CD4-positive, alpha-beta T cell treated with Interleukin-10 for 1 hour (primary cell): ENCODE data around the gene GLG1.
"Not testable (repeated sequence)": the region's sequence is repeated elsewhere in the genome, so short reads cannot be mapped to it uniquely, and the experiment has no call there.

Experiments used
- DNase-seq: peaks from one replicate; pipeline ENCODE4 v3.0.0-alpha.2; 2020

Gene GLG1

GRCh38 chr16:74468807-74469525 is 137.9 kb downstream of the GLG1 start:
- DNase-seq, result no peak

DNA sequence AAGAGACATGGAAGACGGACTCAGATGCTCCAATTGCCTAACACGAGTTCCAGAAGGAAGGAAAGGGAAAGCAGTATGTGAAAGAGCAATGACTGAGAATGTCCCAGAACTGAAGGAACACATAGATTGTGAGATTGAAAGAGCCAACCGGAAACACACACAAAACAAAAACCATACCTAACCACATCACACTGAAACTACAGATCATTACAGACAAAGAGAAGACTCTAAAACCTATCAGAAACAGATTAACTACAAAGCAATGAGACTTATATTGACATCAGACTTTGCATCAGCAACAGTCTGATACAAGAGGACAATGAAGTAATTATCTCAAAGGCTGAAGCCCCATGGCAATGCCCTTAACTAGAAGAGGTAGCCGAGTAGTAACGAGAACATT is 140.0 kb downstream of the GLG1 start:
- no peak for DNase-seq

DNA sequence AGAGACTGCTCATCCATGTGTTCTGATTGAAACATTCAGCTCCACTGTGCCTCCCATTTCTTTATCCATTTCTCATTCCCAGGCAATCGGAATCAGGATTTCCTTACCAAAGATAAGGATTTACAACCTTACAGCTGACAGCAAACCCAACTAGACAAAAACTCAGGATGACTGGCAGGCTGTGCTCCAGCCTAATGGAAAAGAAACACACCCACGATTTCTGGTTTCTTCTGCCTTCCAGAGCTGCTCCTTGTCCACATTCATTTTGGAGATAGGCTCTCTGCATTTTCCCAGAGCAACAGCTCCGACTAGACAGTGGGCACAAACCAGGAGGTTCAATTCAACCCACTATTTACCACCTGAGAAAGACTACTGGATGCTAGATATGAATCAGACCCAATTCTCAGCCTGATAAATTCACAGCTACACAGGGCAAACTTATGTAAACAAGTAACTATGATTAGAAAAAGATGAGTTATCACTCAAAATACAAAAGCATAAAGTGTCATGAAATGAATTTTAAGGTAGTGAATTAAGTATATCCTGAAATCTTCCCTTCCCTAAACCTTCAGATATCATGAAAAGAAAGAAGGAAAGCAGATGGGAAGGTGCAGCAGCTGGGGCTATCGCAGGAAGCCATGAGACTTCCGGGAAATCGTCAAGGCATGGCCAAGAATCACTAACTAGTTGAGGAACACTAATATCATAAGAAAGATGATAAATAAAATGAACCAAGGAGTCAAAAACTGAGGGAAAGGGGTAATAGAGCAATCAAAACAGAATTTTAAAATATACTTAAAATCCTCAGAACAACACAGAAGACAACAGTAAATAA is 140.8 kb downstream of the GLG1 start:
- no peak for DNase-seq

GRCh38 chr16:74465281-74465680 is 141.6 kb downstream of the GLG1 start:
- DNase-seq, result no peak

- no peak for DNase-seq
Observed at GRCh38 chr16:74463888-74464287, 143.0 kb downstream of the GLG1 start.

DNA sequence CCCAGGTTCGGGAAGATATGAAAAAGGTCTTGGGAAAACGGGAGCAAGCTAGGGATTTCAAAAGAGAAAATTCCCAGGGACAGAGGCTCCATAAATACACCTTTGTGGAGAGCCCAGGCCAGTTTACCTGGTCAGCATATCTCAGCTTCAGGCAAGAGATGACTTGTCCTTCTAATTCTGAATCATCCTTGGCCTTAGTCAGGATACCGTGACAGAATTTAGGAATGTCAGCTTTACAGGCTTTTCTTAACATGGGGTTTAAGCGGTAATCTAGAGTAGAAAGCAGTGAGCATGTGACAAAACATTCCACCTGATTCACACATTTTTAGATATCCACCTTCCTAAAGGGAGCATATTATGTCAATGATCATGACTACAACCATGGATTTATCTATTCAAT is 144.6 kb downstream of the GLG1 start:
- DNase-seq, result no peak

- DNase-seq, result no peak
Observed at GRCh38 chr16:74461826-74462225, 145.1 kb downstream of the GLG1 start.

DNA sequence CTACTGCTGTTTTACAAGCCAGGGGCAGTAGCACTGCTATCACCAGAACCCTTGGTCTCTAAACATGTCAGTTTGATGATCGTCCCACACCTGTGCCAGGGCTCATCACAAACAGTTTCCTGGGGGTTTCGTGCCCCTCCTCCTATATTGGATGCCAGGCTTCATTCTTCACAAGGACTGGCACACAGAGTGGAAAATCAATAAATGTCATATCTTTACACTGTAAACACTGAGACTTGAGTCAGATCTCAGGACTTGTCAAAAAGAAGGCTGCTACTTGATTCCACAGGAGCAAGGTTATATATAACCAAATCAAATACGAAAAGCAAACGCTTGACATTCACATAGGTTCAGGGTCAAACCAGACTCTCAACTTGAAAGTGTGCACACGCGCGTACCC is 146.4 kb downstream of the GLG1 start:
- no peak for DNase-seq

DNA sequence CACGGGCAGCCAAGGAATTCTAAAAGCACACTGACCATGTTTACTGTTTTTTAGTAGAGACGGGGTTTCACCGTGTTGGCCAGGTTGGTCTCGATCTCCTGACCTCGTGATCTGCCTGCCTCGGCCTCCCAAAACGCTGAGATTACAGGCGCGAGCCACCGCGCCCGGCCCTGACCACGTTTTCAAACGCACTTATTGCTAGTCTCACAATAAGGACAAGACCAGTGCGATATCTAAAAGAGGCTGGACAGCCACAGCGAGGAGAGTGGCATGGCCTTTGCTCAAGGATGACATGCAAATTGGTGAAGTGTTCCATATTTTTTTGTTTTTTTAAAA is 150.7 kb downstream of the GLG1 start:
- DNase-seq, result no peak

- DNase-seq, result no peak
Observed at GRCh38 chr16:74455619-74456289, 151.2 kb downstream of the GLG1 start.

GRCh38 chr16:74455213-74455612 is 151.7 kb downstream of the GLG1 start:
- DNase-seq, result no peak

DNA sequence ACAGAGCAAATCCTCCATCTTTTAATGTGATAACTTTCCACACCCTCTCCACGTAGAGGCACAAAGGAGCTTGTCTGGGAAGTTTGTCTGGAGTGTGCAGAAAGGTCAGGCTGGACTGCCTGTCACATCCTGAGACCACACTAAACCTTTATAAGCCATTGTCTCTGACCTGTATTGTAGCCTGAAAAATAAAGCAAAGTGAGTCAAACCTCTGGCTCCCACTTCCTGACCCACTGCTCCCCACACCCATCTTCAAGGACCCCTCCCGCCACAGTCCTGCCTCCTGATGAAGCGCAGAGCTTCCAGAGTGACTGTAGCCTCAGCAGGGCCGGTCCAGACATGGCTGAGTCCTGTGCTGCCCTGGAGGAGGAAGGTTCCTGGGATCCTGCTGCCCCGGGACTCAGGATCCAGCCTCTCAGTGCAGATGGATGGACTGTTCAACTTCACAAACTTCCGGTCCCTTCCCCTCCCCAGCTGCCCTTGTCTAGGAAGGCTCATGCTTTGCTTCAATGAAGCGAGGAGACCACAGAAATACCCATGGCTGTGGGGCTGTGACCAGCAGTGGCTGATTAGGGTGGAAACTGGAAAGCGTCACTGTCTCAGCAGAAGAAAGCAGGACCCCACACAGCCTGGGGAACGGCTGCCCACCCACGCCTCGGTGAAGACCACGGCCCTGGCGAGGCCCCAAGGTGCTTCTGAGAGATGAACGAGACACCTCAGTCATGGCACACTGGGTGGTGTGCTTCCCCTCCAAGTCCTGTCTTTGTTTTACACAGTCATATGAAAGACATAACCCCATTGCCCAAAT is 154.8 kb downstream of the GLG1 start:
- DNase-seq, result no peak

GRCh38 chr16:74450967-74451760 is 155.8 kb downstream of the GLG1 start:
- DNase-seq, result no peak

- no peak for DNase-seq
Observed at GRCh38 chr16:74450236-74450635, 156.7 kb downstream of the GLG1 start.

GRCh38 chr16:74449470-74449869 is 157.4 kb downstream of the GLG1 start:
- DNase-seq, result no peak

- DNase-seq, result no peak
Observed at GRCh38 chr16:74448990-74449389, 157.9 kb downstream of the GLG1 start.

DNA sequence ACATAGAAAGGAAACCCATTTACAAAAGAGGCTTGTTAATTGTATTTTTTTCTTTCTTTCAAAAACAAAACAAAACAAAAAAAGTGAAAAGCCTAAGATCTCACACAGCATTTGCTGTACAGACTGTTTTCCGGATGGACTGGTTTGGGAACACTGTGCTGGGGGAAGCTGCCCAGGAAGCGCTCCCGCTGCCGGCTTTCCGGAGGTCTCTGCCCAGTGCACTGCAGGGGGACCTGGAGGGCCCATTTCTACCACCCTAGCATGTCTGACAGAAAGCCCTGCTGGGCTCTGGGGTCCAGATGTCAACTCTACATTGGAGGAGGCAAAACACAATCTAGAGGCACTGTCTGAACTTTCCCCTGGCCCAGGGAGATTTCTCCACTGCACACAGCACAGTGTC is 159.3 kb downstream of the GLG1 start:
- DNase-seq, result no peak

GRCh38 chr16:74446866-74447265 is 160.0 kb downstream of the GLG1 start:
- no peak for DNase-seq

GRCh38 chr16:74443624-74444346 is 163.1 kb downstream of the GLG1 start:
- not testable (repeated sequence) for DNase-seq

GRCh38 chr16:74439685-74440084 is 167.2 kb downstream of the GLG1 start:
- DNase-seq, result no peak

GRCh38 chr16:74438492-74438979 is 168.4 kb downstream of the GLG1 start:
- DNase-seq, result peak; percentile 51
